ENCODE results near the gene PTPRC. TPM values are rescaled to one million over a fixed set of nuclear protein-coding genes. Genes with fewer than 3 reads are reported as not detected.

PTPRC gene
- total RNA-seq, 1 donor from 2014 or later, result 62.8 TPM

- ATAC-seq, result no peak
- no peak for DNase-seq (ENCODE audit: low spot score)
- intact Hi-C loops (cut with DNase I), result no loop called here
Measured at GRCh38 chr1:198683449-198683848, 44.6 kb downstream of the PTPRC start.

- no peak for ATAC-seq
- intact Hi-C loops (cut with DNase I), result no loop called here
- no peak for DNase-seq (ENCODE audit: low spot score)
Measured at GRCh38 chr1:198686069-198686728, 47.4 kb downstream of the PTPRC start.

- intact Hi-C loops (cut with DNase I), result no loop called here
Measured at GRCh38 chr1:198687429-198687828, 48.6 kb downstream of the PTPRC start.

GRCh38 chr1:198691063-198691462 is 52.2 kb downstream of the PTPRC start:
- intact Hi-C loops (cut with DNase I), result no loop called here
- DNase-seq (ENCODE audit: low spot score) (no peak), ATAC-seq (no peak)

More at GRCh38 chr1:198687429-198687828, 48.6 kb downstream of the PTPRC start:
- ATAC-seq (no peak), DNase-seq (ENCODE audit: low spot score) (no peak)

- intact Hi-C loops (cut with DNase I), result no loop called here
- ATAC-seq, result no peak
- DNase-seq (ENCODE audit: low spot score), result no peak
Measured at GRCh38 chr1:198693321-198693720, 54.5 kb downstream of the PTPRC start.

- DNase-seq (ENCODE audit: low spot score), result no peak
- no peak for ATAC-seq
- intact Hi-C loops (cut with DNase I), result no loop called here
Measured at GRCh38 chr1:198694542-198694941, 55.7 kb downstream of the PTPRC start.

- DNase-seq (ENCODE audit: low spot score), result no peak
- no peak for ATAC-seq
- intact Hi-C loops (cut with DNase I), result no loop called here
Measured at GRCh38 chr1:198696211-198696610, 57.4 kb downstream of the PTPRC start.

- DNase-seq (ENCODE audit: low spot score), result peak; percentile 60
- intact Hi-C loops (cut with DNase I), result no loop called here
- no peak for ATAC-seq
Measured at GRCh38 chr1:198699167-198700015, 60.6 kb downstream of the PTPRC start.

- ATAC-seq, result no peak
- intact Hi-C loops (cut with DNase I), result no loop called here
Measured at GRCh38 chr1:198700016-198700392, 61.2 kb downstream of the PTPRC start.

GRCh38 chr1:198700396-198700795 is 61.6 kb downstream of the PTPRC start:
- DNase-seq (ENCODE audit: low spot score), result no peak
- intact Hi-C loops (cut with DNase I), result no loop called here
- ATAC-seq, result no peak

More at GRCh38 chr1:198700016-198700392, 61.2 kb downstream of the PTPRC start:
- DNase-seq (ENCODE audit: low spot score), result no peak

- ATAC-seq (no peak), DNase-seq (ENCODE audit: low spot score) (no peak)
- intact Hi-C loops (cut with DNase I), result no loop called here
Measured at GRCh38 chr1:198701250-198701649, 62.4 kb downstream of the PTPRC start.

GRCh38 chr1:198701766-198702539 is 63.1 kb downstream of the PTPRC start:
- ATAC-seq, result no peak
- no peak for DNase-seq (ENCODE audit: low spot score)
- intact Hi-C loops (cut with DNase I), result no loop called here

- ATAC-seq (no peak), DNase-seq (ENCODE audit: low spot score) (no peak)
- intact Hi-C loops (cut with DNase I), result no loop called here
Measured at GRCh38 chr1:198708761-198709525, 70.1 kb downstream of the PTPRC start.

GRCh38 chr1:198711837-198712236 is 73.0 kb downstream of the PTPRC start:
- intact Hi-C loops (cut with DNase I), result no loop called here
- no peak for DNase-seq (ENCODE audit: low spot score)
- no peak for ATAC-seq

GRCh38 chr1:198713081-198713480 is 74.2 kb downstream of the PTPRC start:
- DNase-seq (ENCODE audit: low spot score), result no peak
- ATAC-seq, result no peak
- intact Hi-C loops (cut with DNase I), result no loop called here

- DNase-seq (ENCODE audit: low spot score) (no peak), ATAC-seq (no peak)
- intact Hi-C loops (cut with DNase I), result no loop called here
Measured at GRCh38 chr1:198714271-198714670, 75.4 kb downstream of the PTPRC start.

- DNase-seq (ENCODE audit: low spot score) (no peak), ATAC-seq (no peak)
- intact Hi-C loops (cut with DNase I), result no loop called here
Measured at GRCh38 chr1:198716051-198716450, 77.2 kb downstream of the PTPRC start.

- ATAC-seq, result no peak
Measured at GRCh38 chr1:198717510-198717909, 78.7 kb downstream of the PTPRC start.

GRCh38 chr1:198723127-198723526 is 84.3 kb downstream of the PTPRC start:
- no peak for DNase-seq (ENCODE audit: low spot score)
- ATAC-seq, result no peak
- intact Hi-C loops (cut with DNase I), result no loop called here

More at GRCh38 chr1:198717510-198717909, 78.7 kb downstream of the PTPRC start:
- intact Hi-C loops (cut with DNase I), result no loop called here
- DNase-seq (ENCODE audit: low spot score), result no peak

Data from sciatic nerve (tissue), 2 donors.